ENCODE measurements around the gene PNPLA2.

Gene PNPLA2

DNA sequence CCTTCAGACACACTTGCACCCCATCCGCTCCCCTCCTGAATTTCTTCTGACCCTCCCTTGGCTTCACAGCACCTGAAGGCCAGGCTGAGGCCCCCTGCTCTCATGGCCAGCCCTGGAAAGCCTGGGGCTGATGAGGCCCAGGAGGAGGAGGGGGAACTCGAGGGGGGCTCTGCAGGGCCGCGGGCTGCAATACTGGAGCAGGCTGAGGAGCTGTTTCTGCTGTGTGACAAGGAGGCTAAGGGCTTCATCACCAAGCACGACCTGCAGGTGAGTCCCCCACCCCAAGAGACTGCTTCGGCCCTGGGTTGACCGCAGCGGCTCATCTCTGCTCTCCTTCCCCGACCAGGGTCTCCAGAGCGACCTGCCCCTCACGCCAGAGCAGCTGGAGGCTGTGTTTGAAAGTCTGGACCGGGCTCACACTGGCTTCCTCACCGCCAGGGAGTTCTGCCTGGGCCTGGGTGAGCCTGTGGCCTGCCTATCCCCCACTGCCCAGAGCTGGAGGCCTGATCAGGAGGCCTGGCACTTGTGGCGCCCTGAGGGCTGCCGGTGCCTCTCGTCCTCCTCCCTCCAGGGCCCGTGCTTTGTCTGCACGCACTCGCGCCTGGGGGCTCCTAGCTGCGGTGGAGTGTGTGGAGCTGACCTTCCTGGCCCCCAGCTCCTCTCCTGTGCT, 9.9 kb downstream of the PNPLA2 start:
- no peak overlapping the region for H3K27ac ChIP-seq

DNA sequence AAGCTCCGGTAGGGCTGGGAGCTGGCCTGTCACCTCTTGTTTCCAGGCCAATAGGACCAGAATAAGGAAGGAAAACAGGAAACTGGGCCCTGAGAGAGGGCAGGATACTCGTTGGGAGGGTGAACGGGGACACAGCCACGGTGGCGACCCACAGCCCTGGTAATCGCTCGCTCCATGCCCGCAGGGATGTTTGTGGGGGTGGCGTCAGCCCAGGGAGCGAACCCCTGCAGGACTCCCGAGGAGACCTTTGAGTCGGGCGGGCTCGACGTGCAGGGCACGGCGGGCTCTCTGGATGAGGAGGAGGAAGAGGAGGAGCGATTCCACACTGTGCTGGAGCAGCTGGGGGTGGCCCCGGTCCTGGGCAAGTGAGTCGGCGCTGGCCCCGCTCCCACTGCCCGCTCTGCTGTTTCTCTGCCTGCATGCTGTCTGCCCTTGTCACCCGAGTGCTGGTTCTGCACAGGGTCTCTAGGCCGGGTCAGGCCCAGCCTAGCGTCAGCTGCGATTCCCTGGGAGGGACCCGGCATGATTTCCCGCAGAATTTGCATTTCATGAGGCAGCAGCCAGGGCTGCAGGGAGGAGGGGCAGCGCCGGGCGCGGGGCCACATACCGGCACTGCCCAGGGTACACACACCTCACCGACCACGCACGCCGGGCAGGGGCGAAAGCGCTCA, 10.6 kb downstream of the PNPLA2 start:
- no peak overlapping the region for H3K27ac ChIP-seq
- DNase-seq (ENCODE audit: low read depth, low spot score): no peak

More for the DNA sequence above, 9.9 kb downstream of the PNPLA2 start:
- no peak for DNase-seq (ENCODE audit: low read depth, low spot score)

DNA sequence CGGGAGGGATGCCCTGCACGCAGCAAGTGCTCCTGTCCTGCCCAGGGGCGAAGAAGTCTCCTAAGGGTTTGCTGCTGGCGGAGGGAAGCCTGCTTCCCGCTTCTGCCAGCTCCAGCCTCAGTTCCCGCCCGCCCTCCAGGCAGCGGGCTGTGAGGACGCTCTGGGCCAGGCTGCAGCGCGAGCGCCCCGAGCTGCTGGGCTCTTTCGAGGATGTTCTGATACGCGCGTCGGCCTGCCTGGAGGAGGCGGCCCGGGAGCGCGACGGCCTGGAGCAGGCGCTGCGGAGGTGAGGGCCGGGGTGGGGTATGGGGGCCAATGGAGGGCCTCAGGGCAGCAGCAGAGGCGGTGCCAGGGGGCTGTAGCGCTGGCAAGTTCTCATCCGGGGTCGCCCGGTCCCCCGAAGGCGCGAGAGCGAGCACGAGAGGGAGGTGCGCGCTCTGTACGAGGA, 11.2 kb downstream of the PNPLA2 start:
- H3K27ac ChIP-seq: no peak overlapping the region
- DNase-seq (ENCODE audit: low read depth, low spot score): no peak

DNA sequence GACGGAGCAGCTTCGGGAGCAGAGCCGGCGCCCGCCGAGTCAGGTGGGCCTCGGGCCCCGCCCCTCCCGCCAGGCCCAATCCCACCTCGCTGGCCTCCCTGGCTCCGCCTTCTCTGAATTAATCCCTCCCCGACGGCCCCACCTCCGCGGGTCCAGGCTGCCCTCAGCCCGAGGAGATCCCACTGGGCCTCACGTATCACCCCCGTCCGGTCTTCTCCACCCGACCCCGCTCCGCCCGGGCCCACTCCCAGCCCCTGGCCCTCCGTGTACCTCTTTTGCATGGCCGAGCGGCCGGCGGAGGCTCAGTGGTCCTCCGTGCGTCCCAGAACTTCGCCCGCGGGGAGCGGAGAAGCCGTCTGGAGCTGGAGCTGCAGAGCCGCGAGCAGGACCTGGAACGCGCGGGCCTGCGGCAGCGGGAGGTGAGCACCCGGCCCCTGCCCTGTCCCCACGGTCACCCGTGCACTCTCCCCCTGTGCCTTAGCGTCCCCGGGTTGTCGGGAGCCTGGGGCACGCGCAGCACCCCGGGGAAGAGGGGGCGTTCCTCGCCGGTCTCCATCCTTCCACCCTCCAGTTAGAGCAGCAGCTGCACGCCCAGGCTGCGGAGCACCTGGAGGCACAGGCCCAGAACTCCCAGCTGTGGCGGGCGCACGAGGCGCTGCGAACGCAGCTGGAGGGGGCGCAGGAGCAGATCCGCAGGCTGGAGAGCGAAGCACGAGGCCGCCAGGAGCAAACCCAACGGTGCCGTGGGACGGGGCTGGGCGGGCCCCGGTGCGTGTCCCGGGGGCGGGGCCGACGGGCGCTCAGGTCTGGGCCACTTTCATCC, 11.8 kb downstream of the PNPLA2 start:
- no peak overlapping the region for H3K27ac ChIP-seq
- no peak for DNase-seq (ENCODE audit: low read depth, low spot score)

DNA sequence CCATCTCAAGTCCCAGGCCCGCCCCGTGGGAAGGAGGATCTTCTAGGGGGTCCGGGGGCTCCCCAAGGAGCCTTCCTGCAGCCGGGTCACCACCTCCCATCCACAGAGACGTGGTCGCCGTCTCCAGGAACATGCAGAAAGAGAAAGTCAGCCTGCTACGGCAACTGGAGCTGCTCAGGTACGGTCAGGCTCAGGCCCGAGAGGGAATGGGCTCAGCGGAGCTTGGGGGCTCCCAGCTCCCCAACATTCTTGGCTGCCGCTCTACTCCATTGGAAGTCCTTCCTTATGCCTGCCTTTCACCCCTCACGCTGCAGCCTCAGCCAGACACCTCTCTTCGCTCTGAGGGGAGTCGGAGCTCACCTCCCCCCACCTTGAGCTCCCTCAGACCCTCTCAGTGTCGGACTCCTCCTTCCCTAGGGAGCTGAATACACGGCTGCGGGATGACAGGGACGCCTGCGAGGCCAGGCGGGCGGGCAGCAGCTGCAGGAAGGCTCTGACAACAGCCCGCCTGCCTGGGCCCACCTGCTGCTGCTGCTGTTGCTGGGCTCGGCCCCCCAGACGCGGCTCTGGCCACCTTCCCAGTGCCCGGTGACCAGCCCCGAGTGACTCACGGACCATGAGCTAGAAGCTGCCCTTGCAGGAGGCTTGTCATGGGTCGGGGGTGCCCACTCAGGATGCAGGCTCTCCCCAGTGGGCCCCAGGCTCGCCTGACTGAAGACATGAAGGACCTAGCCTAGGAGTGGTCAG, 12.6 kb downstream of the PNPLA2 start:
- DNase-seq (ENCODE audit: low read depth, low spot score): no peak
- no peak overlapping the region for H3K27ac ChIP-seq

DNA sequence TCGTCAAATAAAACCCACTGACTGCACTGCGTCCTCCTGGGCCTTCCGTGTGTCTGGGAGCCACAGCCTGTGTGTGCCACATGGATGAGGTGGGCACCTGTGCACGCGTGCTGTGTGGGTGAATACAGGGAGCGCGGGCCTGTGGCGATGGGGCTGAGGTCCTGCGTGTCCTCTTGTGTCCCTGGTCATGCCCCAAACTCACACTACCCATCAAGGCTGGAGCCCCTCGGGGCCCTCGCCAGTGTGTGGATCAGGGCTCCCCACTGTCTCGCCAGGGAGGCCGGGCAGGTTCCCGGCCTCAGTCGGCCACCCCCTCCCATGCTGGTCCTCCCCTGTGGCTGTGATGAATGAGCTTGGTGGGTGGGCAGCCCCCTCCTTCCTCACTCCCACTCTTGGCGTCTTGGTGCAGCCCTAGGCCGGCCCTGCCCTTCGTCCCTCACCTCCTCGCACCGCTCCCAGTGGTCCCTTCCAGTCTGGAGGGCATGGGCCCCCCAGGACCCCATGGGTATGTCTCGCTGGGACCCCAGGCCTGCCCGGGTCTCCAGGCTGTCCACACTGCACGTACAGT, 13.3 kb downstream of the PNPLA2 start:
- H3K27ac ChIP-seq: no peak overlapping the region
- DNase-seq (ENCODE audit: low read depth, low spot score): no peak

DNA sequence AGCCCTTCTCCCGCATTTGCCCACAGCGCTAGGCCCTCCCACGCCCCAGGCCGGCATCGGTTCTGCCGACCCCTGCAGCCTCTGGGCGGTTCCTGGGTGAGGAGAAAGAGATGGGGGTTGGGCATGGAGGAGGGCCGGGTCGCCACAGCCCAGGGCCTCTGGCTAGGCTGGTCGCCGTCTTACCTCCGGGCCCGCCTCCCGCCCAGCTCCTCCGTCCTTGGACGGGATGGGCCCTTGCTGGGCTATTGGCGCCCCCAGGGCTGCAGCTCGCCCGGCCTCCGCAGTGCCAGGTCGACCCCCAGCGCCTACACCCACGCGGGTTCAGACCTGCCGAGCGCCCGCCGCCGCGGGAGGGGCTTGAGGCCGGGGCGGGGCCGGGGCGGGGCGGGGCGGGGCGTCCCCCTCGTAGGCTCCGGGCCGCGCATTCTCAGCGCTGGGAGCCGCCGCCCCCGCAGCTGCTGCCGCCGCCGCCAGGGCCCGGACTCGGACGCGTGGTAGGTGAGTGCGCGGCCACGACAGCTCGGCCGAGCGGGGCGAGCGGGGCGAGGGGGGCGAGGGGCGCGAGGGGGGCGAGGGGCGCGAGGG, 13.9 kb downstream of the PNPLA2 start, which contains the start of gene CD151:
Gene CD151, plus strand, starts transcription at position 424 of the 585 bp plus-strand sequence. CDS start 3,118 bp downstream, outside the sequence.
- peak within 1 kb of the TSS; percentile 96 for H3K27ac ChIP-seq
- DNase-seq (ENCODE audit: low read depth, low spot score): no peak

DNA sequence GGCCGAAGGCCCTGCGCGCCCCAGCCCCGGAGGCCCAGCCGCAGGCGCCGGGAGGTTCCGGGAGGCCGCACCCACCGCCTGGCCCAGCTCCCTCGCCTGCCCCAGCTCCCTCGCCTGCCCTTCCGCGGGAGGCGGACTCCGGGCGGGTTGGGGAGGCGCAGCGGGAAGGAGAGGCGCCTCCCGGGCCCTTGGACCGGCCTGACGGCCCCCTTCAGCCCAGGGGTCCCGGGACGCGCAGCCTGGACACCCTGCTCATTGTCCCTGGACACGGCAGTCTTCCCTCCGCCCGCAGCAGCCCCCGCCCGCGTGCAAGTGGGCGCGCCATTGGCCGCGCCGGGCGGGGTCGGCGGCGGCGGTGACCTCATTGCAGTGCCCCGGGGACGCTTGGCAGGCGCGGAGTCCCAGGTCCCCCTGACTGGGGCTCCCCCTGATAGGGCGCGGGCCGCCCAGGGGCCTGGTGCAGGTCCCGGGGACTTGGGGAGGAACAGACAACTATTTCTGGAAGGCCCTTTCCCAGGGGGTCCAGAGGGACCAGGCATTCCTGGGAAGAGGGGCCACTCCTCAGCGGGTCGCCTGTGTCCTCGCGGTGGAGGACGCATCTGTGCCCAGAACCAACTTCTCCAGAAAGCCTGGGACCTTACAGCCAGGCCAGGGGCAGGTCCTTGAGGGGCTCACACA, 14.5 kb downstream of the PNPLA2 start:
- H3K27ac ChIP-seq: peak overlapping the region; percentile 96
- DNase-seq (ENCODE audit: low read depth, low spot score): no peak

DNA sequence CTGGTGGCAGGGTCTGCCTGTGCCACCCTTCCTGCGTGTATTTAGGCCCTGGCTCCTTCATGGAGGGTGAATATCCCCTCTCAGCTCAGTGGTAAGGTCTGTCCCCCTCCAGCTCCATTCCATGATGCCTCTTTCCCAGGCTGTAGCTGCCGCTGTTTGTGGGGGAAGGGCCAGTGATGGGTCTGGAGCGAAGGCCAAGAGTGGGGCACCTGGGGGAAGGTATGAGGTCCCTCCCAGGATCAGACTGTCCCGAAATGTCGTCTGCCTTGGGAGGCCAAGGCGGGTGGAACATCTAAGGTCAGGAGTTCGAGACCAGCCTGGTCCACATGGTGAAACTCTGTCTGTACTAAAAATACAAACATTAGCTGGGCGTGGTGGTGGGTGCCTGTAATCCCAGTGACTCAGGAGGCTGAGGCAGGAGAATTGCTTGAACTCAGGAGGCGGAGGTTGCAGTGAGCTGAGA, 15.2 kb downstream of the PNPLA2 start:
- H3K27ac ChIP-seq: peak overlapping the region; percentile 96
- no peak for DNase-seq (ENCODE audit: low read depth, low spot score)

DNA sequence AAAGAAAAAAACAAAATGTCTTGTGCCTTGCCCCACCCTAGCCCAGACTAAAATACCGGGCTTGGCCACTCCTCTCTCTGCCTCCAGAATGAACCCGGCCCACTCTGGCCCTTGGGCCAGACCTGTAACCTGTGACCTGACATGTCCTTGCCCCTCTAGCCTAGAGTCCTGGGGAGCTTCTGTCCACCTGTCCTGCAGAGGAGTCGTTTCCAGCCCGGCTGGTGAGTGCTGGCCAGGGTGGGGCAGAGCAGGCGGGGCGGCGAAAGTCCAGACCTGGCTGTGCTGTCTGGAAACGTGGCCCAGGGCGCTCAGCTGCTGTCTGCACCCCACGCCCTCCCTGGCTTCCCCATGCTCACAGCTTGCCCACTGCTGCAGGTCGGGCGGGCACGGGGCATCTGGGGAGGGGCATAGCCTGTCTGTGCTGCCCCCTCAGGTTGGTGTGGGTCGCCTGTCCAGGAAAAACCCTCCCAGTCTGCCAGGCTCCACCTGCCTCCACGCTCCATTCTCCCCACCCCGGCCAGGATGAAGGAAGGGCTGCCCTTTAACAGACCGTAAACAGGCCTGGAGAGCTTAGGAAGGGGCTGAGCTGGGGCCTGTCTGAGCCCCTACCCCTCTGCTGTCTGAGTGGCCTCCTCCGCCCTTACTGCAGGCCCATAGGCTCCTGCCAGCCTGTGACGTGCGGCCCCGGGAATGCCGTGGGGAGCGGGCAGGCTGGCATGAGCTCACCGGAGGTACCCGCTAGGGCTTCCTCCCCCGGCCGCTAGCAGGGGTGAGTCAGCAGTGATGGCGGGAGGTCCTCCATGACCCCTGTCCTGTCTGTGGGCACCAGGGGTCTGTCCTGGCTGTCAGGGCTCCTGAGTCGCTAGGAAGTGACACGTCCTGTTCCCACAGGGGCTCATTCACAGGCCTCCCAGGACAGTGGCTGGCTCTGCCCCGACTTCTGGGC, 15.9 kb downstream of the PNPLA2 start:
- H3K27ac ChIP-seq: peak overlapping the region; percentile 96
- DNase-seq (ENCODE audit: low read depth, low spot score): peak; percentile 77

DNA sequence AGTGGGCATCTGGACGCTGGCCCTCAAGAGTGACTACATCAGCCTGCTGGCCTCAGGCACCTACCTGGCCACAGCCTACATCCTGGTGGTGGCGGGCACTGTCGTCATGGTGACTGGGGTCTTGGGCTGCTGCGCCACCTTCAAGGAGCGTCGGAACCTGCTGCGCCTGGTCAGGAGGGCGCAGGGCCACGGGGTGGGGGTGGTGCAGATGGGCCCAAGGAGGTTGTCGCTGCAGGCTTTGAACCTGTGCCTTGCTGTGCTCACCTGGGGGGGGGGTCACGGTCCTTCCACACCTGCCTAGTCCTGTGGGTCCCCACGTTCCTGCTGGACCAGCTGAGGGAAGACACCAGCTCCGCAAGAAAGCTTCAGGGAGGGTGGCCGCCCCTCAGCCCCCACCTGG, 17.6 kb downstream of the PNPLA2 start:
- DNase-seq (ENCODE audit: low read depth, low spot score): no peak
- peak overlapping the region; percentile 96 for H3K27ac ChIP-seq

DNA sequence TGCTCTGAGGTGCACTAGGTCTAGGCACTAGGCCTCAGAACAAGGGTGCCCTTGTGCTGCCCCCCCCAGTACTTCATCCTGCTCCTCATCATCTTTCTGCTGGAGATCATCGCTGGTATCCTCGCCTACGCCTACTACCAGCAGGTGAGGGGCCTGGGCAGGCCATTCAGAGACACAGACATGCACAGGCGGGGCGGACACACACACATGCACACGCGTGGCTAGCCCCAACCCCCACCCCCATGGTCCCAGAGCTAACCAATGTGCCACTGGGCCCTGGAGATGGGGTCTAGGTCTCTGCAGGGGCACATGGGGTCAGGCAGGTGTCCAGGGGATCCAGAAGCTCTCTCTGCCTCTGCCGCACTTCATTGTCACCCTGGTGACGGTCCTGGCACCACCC, 18.0 kb downstream of the PNPLA2 start:
- H3K27ac ChIP-seq: peak overlapping the region; percentile 11
- DNase-seq (ENCODE audit: low read depth, low spot score): no peak

DNA sequence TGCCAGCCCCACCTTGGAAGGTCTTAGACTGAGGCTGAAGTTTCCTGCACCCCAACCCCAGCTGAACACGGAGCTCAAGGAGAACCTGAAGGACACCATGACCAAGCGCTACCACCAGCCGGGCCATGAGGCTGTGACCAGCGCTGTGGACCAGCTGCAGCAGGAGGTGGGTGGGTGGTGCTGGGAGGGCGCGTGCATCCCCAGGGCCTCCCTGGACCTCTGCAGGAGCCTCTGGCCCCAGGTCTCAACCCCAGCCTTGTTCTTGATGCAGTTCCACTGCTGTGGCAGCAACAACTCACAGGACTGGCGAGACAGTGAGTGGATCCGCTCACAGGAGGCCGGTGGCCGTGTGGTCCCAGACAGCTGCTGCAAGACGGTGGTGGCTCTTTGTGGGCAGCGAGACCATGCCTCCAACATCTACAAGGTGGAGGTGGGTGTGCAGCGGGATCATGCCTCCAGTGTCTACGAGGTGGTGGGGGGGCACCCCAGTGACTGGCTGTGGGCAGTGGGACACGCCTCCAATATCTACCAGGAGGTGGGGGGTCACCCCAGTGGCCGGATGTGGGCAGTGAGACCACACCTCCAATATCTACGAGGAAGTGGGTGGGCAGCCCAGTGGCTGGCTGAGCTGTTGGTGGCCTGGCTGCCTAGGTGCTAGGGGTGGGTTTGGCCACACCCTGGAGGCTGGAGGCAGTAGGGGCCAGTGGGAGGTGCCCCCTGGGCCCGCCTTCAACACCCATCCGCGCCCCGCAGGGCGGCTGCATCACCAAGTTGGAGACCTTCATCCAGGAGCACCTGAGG, 18.7 kb downstream of the PNPLA2 start:
- no peak for DNase-seq (ENCODE audit: low read depth, low spot score)
- H3K27ac ChIP-seq: peak overlapping the region; percentile 11

DNA sequence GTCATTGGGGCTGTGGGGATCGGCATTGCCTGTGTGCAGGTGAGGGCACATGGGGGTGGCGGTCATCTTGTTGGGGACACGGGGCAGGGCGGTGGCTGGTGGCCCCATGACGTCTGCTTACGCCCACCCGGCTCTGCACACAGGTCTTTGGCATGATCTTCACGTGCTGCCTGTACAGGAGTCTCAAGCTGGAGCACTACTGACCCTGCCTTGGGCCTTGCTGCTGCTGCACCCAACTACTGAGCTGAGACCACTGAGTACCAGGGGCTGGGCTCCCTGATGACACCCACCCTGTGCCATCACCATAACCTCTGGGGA, 19.2 kb downstream of the PNPLA2 start:
- H3K27ac ChIP-seq: no peak overlapping the region
- no peak for DNase-seq (ENCODE audit: low read depth, low spot score)

DNA sequence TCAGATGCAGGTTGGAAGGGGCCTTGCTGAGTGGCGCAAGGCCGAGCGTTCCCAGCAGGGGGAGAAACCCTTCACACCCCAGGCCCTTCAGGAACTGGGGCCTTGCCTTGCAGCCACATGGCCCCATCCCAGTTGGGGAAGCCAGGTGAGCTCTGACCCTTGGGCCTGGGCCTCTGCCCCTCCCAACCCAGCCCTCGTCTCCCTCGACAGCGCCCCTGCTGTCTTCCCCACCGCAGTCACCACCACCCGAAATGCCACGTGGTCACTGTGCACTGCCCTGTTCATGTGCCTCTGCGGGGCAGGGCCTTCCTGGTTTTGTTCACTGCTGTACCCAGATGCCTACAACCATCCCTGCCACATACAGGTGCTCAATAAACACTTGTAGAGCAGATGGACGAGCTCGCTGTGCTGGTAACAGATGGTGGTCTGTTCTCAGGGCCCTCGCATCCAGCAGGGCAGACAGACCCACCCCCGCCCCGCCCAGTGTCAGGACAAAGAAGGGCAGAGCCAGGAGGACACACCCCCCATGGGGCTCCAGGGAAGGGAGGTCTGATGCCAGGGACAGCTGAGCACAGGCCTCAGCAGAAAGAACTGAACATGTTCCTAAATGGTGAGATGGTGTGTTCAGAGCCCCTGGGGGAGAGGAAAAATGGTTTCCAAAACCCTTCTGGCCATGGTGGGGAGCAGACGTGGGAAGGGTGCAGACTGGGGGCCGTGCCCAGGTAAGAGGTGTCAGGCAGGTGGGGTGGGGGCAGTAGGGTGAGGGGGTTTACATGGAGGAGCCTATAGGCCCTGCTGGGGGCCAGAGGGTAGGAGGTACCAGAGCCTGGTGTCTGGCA, 19.9 kb downstream of the PNPLA2 start:
- no peak for DNase-seq (ENCODE audit: low read depth, low spot score)
- peak overlapping the region; percentile 85 for H3K27ac ChIP-seq

DNA sequence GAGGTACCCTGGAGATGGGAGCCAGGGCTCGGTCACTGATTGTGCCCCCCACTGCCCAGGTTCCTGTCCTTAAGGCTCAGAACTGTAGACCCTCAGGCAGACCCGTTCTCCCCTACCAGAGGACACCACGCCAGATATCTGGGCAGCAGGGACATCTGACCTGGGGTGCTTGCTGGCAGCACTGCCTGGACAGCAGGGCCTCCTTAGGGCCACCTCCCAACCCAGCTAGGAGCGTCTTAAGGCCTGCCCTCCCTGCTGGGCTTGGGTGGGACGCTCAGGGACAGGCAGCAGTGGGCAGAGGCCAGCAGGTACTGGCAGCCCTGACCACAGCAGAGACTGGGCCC, 20.5 kb downstream of the PNPLA2 start:
- no peak for DNase-seq (ENCODE audit: low read depth, low spot score)
- peak overlapping the region; percentile 85 for H3K27ac ChIP-seq

Data from epithelial cell of prostate (primary cell).